ENCODE measurements around the gene DNM1.

- TF ChIP-seq POLR2AphosphoS5 (IDR thresholded peaks at IDR 0.05): no peak
- no peak for TF ChIP-seq CTCF (IDR thresholded peaks at IDR 0.05)
- no peak for TF ChIP-seq POLR2A (IDR thresholded peaks at IDR 0.05)
- TF ChIP-seq EP300 (IDR thresholded peaks at IDR 0.05): no peak
Measured at GRCh38 chr9:128296340-128297220, 93.4 kb downstream of the DNM1 start.
